Liver (tissue), 9 donors: Measurements from ENCODE around the gene SIRPA. TPM values are rescaled to one million over a fixed set of nuclear protein-coding genes. Genes with fewer than 3 reads are reported as not detected.

ENCODE experiments used
- DNase-seq: peaks from one replicate; pipeline ENCODE4 v3.0.0-alpha.2; 2017; ENCODE audit warnings: low spot score
- H3K27ac ChIP-seq, 2 donors: one replicate each; pipeline ENCODE4 v1.7.0; 2013; ENCODE audit warnings: inconsistent platforms in 2 of 2, low read length in 2 of 2, control low read depth in 1 of 2, low read depth in 1 of 2, mild to moderate bottlenecking in 1 of 2
- H3K27me3 ChIP-seq, 4 donors: one replicate each; pipeline versions ENCODE4 v1.6.1 to v1.7.0; 2013; ENCODE audit warnings: low read length in 3 of 4, inconsistent platforms in 1 of 4, mild to moderate bottlenecking in 1 of 4, moderate library complexity in 1 of 4; ENCODE audit not compliant: control insufficient read depth in 4 of 4, insufficient read depth in 4 of 4
- H3K36me3 ChIP-seq, 4 donors: one replicate each; pipeline versions ENCODE4 v1.6.1 to v1.7.0; 2013; ENCODE audit warnings: low read length in 3 of 4, mild to moderate bottlenecking in 3 of 4, low read depth in 1 of 4, moderate library complexity in 1 of 4; ENCODE audit not compliant: control insufficient read depth in 4 of 4, insufficient read depth in 3 of 4
- H3K4me1 ChIP-seq, 4 donors: one replicate each; pipeline versions ENCODE4 v1.6.1 to v1.7.0; 2013; ENCODE audit warnings: low read length in 3 of 4, mild to moderate bottlenecking in 3 of 4, moderate library complexity in 1 of 4; ENCODE audit not compliant: control insufficient read depth in 4 of 4, insufficient read depth in 4 of 4
- H3K4me3 ChIP-seq, 3 donors: one replicate each; pipeline versions ENCODE4 v1.6.1 to v1.7.0; 2013; ENCODE audit warnings: low read length in 3 of 3, control low read depth in 1 of 3, low read depth in 1 of 3, mild to moderate bottlenecking in 1 of 3
- H3K9ac ChIP-seq, 2 donors: one replicate each; pipeline ENCODE4 v1.7.0; 2013; ENCODE audit warnings: low read length in 2 of 2, mild to moderate bottlenecking in 2 of 2, moderate library complexity in 2 of 2, control low read depth in 1 of 2, low read depth in 1 of 2
- H3K9me3 ChIP-seq, 4 donors: one replicate each; pipeline versions ENCODE4 v1.6.1 to v1.7.0; 2013; ENCODE audit warnings: low read length in 3 of 4; ENCODE audit not compliant: control insufficient read depth in 4 of 4
- EGR1 ChIP-seq, 2 donors: IDR thresholded peaks; 2 replicates each; pipeline ENCODE4 v1.6.1; 2016 to 2018; ENCODE audit warnings: antibody characterized with exemption in 2 of 2, low read depth in 2 of 2
- FOXA1 ChIP-seq: IDR thresholded peaks from 2 replicates; pipeline ENCODE4 v1.6.1; 2016; ENCODE audit warnings: antibody characterized with exemption
- FOXA2 ChIP-seq: IDR thresholded peaks from 2 replicates; pipeline ENCODE4 v1.6.1; 2016; ENCODE audit warnings: antibody characterized with exemption
- GABPA ChIP-seq, 2 donors: IDR thresholded peaks in 1 of 2; conservative IDR thresholded peaks in 1 of 2; 2 replicates each; pipeline ENCODE4 v1.6.1; 2016; ENCODE audit warnings: antibody characterized with exemption in 2 of 2, mild to moderate bottlenecking in 1 of 2, moderate library complexity in 1 of 2
- HNF4A ChIP-seq, 2 donors: conservative IDR thresholded peaks; 2 replicates each; pipeline ENCODE4 v1.6.1; 2016; ENCODE audit warnings: antibody characterized with exemption in 2 of 2, mild to moderate bottlenecking in 2 of 2
- HNF4G ChIP-seq: IDR thresholded peaks from 2 replicates; pipeline ENCODE4 v1.6.1; 2016; ENCODE audit warnings: antibody characterized with exemption
- JUND ChIP-seq, 2 donors: IDR thresholded peaks; 2 replicates each; pipeline ENCODE4 v1.6.1; 2016; ENCODE audit warnings: antibody characterized with exemption in 2 of 2
- MAX ChIP-seq: IDR thresholded peaks from 2 replicates; pipeline ENCODE4 v1.6.1; 2016; ENCODE audit warnings: antibody characterized with exemption
- NR2F2 ChIP-seq: IDR thresholded peaks from 2 replicates; pipeline ENCODE4 v1.6.1; 2016; ENCODE audit warnings: antibody characterized with exemption
- RAD21 ChIP-seq, 2 donors: IDR thresholded peaks; 2 replicates each; pipeline ENCODE4 v1.6.1; 2016; ENCODE audit warnings: antibody characterized with exemption in 2 of 2, mild to moderate bottlenecking in 2 of 2
- REST ChIP-seq: IDR thresholded peaks from 2 replicates; pipeline ENCODE4 v1.6.1; 2016; ENCODE audit warnings: antibody characterized with exemption, mild to moderate bottlenecking
- RXRA ChIP-seq, 2 donors: IDR thresholded peaks; 2 replicates each; pipeline ENCODE4 v1.6.1; 2017 to 2018; ENCODE audit warnings: antibody characterized with exemption in 2 of 2, mild to moderate bottlenecking in 1 of 2
- SP1 ChIP-seq: IDR thresholded peaks from 2 replicates; pipeline ENCODE4 v1.6.1; 2018; ENCODE audit warnings: antibody characterized with exemption, mild to moderate bottlenecking
- TAF1 ChIP-seq: conservative IDR thresholded peaks from 2 replicates; pipeline ENCODE4 v1.6.1; 2016; ENCODE audit warnings: antibody characterized with exemption, mild to moderate bottlenecking
- YY1 ChIP-seq: IDR thresholded peaks from 2 replicates; pipeline ENCODE4 v1.6.1; 2016; ENCODE audit warnings: antibody characterized with exemption, mild to moderate bottlenecking
- ZBTB33 ChIP-seq: IDR thresholded peaks from 2 replicates; pipeline ENCODE4 v1.6.1; 2016; ENCODE audit warnings: antibody characterized with exemption
- WGBS: extraction: QIAGEN DNeasy Blood & Tissue Kit; methylation state at CpG from one replicate; pipeline ENCODE4 v1.1.7; 2013; 5-methylcytosine and 5-hydroxymethylcytosine counted together
- polyA plus RNA-seq, 2 donors: library from polyadenylated mRNA; stranded (reverse) in 1 of 2; unstranded in 1 of 2; fragments of 200-250 nt in 1 of 2; fragments of >200 nt in 1 of 2; fragmentation: Nextera tagmentation in 1 of 2; extraction: Ambion mirVana in 1 of 2; gene quantifications; one replicate each; pipeline versions ENCODE4 v1.2.1 to v1.2.3, GENCODE V29; 2013 to 2015
- total RNA-seq, 2 donors: library from RNA; depleted of rRNA; stranded (reverse); fragments of >200 nt; gene quantifications; one replicate each; pipeline ENCODE4 v1.2.3, GENCODE V29; 2014
- TF ChIP-seq, protein P1 (sequence below): fragments of 150-350 bp; IDR thresholded peaks from 2 replicates; pipeline ENCODE4 v1.5.1; 2017; ENCODE audit warnings: improper control_type of control experiment, low read depth, low read length; ENCODE audit not compliant: missing input control
- TF ChIP-seq, protein P2 (sequence below): IDR thresholded peaks from 2 replicates; pipeline ENCODE4 v1.6.1; 2016; ENCODE audit warnings: antibody characterized with exemption
- donor health status: healthy.
- donor health status: healthy.
- donor health status: healthy.
- donor health status: healthy.
- donor health status: healthy.

SIRPA gene
- total and polyA plus RNA-seq, 4 donors: 5.4 to 47.5 (median 23.2) TPM

- DNase-seq: no peak
Measured at GRCh38 chr20:1895674-1896483, 672 bp downstream of the SIRPA start.

More at GRCh38 chr20:1895674-1896483, 672 bp downstream of the SIRPA start:
- Histone ChIP-seq H3K36me3 (peaks cover 0 to 5% (median 0%) of the 10 kb centered on the region in 4 donors), H3K27me3 (no peaks in the 10 kb centered on the region), H3K27ac (peak overlapping the region; percentile 81 to 87), H3K9me3 (no peaks in the 10 kb centered on the region), H3K4me3 (peak overlapping the region; percentile 67 to 88 (median 87)), H3K9ac (peak overlapping the region in 1 of 2 donors; percentile 57), H3K4me1 (peaks cover 9 to 40% (median 24%) of the 10 kb centered on the region in 4 donors)
- peak; percentile 80 to 95 for TF ChIP-seq RXRA (IDR thresholded peaks at IDR 0.05)
- TF ChIP-seq ZBTB33: peak; percentile 40
- peak; percentile 19 to 37 for TF ChIP-seq EGR1 (IDR thresholded peaks at IDR 0.05; ENCODE audit: low read depth in 2 of 2)
- peak; percentile 42 for TF ChIP-seq NR2F2
- TF ChIP-seq RAD21 (IDR thresholded peaks at IDR 0.05): peak; percentile 52 to 63
- TF ChIP-seq, protein P1, sequence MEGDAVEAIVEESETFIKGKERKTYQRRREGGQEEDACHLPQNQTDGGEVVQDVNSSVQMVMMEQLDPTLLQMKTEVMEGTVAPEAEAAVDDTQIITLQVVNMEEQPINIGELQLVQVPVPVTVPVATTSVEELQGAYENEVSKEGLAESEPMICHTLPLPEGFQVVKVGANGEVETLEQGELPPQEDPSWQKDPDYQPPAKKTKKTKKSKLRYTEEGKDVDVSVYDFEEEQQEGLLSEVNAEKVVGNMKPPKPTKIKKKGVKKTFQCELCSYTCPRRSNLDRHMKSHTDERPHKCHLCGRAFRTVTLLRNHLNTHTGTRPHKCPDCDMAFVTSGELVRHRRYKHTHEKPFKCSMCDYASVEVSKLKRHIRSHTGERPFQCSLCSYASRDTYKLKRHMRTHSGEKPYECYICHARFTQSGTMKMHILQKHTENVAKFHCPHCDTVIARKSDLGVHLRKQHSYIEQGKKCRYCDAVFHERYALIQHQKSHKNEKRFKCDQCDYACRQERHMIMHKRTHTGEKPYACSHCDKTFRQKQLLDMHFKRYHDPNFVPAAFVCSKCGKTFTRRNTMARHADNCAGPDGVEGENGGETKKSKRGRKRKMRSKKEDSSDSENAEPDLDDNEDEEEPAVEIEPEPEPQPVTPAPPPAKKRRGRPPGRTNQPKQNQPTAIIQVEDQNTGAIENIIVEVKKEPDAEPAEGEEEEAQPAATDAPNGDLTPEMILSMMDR: no peak
- peak in 1 of 2 donors; percentile 30 for TF ChIP-seq GABPA (IDR thresholded peaks at IDR 0.05 in 1 of 2, conservative IDR thresholded peaks at IDR 0.05 in 1 of 2)
- peak; percentile 88 to 91 for TF ChIP-seq HNF4A (conservative IDR thresholded peaks at IDR 0.05)
- TF ChIP-seq, protein P2, sequence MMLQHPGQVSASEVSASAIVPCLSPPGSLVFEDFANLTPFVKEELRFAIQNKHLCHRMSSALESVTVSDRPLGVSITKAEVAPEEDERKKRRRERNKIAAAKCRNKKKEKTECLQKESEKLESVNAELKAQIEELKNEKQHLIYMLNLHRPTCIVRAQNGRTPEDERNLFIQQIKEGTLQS: no peak
- peak; percentile 73 for TF ChIP-seq HNF4G
- TF ChIP-seq TAF1: peak; percentile 65
- peak; percentile 70 for TF ChIP-seq REST
- TF ChIP-seq MAX: peak; percentile 86
- TF ChIP-seq FOXA2: peak; percentile 14
- TF ChIP-seq YY1: peak; percentile 66
- TF ChIP-seq FOXA1: no peak
- peak; percentile 18 to 53 for TF ChIP-seq JUND (IDR thresholded peaks at IDR 0.05)
- TF ChIP-seq SP1: peak; percentile 86
- WGBS: 27% methylated on average over 24 of the region's 24 CpGs
